ENCODE results near the gene ZBTB20.

The ZBTB20 gene

DNA sequence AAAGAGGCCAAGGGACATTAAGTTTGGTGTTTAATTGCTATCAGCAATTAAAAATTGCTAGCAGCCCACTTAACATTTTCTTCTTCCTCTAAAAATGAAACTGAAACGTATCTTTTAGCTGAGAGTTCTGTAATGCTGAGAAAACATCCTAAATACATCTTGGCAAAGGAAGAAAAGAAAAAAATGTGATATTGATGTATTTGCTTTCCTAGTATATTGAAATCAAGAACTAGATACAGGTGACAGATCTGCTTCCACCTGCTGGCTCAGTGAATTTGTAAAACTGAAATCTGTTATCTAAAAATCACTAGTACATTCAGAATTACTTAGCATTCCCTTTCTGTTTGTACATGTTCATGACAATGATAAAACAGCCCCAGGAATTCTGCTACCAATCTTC lies 283.2 kb downstream of the ZBTB20 start:
- TF ChIP-seq, protein P1, sequence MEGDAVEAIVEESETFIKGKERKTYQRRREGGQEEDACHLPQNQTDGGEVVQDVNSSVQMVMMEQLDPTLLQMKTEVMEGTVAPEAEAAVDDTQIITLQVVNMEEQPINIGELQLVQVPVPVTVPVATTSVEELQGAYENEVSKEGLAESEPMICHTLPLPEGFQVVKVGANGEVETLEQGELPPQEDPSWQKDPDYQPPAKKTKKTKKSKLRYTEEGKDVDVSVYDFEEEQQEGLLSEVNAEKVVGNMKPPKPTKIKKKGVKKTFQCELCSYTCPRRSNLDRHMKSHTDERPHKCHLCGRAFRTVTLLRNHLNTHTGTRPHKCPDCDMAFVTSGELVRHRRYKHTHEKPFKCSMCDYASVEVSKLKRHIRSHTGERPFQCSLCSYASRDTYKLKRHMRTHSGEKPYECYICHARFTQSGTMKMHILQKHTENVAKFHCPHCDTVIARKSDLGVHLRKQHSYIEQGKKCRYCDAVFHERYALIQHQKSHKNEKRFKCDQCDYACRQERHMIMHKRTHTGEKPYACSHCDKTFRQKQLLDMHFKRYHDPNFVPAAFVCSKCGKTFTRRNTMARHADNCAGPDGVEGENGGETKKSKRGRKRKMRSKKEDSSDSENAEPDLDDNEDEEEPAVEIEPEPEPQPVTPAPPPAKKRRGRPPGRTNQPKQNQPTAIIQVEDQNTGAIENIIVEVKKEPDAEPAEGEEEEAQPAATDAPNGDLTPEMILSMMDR (IDR thresholded peaks at IDR 0.05; ENCODE audit: insufficient read depth, missing control alignments) = no peak
- FAIRE-seq (no peak), DNase-seq (ENCODE audit: insufficient read length, low spot score) (no peak)

DNA sequence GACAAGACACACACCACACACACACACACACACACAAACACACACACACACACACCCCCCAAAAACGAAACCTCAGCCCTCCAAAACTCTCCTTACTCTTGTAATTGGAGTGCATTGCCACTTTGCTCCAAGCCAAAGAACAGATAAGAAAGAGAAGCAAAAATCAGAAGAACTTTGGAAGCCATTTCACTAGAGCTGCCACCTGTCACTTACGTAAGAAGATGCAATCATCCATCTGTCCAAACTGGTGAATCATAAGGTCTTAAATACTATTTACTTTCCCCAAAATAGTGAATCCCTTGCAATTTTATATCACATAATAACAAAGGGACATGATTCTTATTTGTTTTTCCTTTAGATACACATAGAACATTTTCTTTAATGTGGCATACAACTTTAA lies 285.4 kb downstream of the ZBTB20 start:
- DNase-seq (ENCODE audit: insufficient read length, low spot score) (no peak), FAIRE-seq (no peak)
- TF ChIP-seq, protein P1 (IDR thresholded peaks at IDR 0.05; ENCODE audit: insufficient read depth, missing control alignments) = no peak

DNA sequence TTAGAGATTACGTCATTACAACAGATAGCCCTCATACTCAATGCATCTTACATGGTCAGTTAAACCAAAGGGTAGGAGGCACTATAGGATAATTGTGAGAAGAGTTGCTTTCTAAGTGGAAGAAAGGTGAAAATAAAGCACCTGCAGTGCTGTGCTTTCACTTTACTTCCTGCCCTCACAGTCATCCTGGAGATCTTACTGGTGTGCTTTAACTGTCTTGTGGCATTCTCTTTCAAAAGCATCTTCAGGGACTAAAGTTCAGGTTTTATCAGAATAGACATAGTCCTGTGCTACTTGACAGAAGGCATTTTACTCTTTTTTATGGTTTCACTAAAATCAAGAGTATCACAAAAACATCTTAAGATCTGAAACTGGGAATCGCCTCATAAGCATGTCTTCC lies 286.6 kb downstream of the ZBTB20 start:
- TF ChIP-seq, protein P1 (IDR thresholded peaks at IDR 0.05; ENCODE audit: insufficient read depth, missing control alignments) = no peak
- FAIRE-seq (no peak), DNase-seq (ENCODE audit: insufficient read length, low spot score) (no peak)

DNA sequence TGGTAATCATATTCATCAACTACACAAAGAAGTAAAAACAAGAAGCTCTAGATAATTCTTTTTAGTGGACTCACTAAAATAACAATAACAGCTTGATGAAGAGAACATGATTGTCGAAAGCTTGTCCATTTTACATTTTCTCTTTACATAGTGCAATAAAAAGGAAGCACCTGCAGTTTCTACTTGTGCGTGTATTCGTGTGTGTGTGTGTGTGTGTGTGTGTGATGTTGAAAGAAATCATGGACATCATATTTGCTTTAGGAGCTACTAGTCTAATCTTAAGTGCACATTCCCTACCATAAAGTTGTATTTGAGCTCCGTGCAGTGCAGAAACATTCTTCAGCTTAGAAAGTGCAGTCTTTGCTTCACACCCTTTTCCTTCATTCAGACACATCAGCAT lies 288.8 kb downstream of the ZBTB20 start:
- TF ChIP-seq, protein P1 (IDR thresholded peaks at IDR 0.05; ENCODE audit: insufficient read depth, missing control alignments) = no peak
- DNase-seq (ENCODE audit: insufficient read length, low spot score) (no peak), FAIRE-seq (no peak)

DNA sequence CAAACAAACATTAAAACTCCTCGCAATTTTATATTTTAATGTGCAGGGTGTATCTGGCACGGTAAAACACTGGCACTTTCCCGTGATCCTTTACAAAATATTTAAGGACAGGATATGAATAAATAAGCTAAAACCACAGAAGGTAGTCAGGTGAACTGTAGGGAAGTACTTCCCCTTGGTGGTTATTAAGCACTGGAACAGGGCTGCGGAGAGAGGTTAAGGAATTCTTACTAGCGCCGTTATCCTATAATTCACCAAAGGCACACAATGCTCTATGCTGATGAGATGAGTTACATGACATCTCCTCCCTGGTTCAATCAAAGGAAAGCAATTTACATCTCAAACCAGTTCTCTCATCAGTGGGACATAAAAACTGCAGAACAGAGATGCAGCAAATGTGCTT lies 289.8 kb downstream of the ZBTB20 start:
- DNase-seq (ENCODE audit: insufficient read length, low spot score) (no peak), FAIRE-seq (no peak)
- TF ChIP-seq, protein P1 (IDR thresholded peaks at IDR 0.05; ENCODE audit: insufficient read depth, missing control alignments) = no peak

DNA sequence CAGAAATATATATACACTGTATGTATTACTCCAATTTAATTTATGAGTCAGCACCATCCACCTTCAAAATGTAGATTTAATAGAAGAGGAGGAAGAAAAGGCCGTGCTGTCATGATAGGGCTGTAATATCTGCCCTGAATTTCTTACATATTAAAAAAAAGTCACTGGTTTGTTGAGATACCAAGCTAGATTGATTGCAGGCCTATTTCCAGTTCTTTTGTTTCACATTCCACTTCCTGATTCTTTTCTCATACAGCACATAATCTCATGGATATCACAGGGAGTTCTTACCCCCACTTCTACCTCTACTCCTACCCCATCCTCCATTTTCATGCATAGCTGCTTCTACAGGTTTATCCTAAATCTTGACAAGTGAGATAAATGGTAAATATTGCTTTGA lies 290.3 kb downstream of the ZBTB20 start:
- DNase-seq (ENCODE audit: insufficient read length, low spot score) (no peak), FAIRE-seq (no peak)
- TF ChIP-seq, protein P1 (IDR thresholded peaks at IDR 0.05; ENCODE audit: insufficient read depth, missing control alignments) = no peak

DNA sequence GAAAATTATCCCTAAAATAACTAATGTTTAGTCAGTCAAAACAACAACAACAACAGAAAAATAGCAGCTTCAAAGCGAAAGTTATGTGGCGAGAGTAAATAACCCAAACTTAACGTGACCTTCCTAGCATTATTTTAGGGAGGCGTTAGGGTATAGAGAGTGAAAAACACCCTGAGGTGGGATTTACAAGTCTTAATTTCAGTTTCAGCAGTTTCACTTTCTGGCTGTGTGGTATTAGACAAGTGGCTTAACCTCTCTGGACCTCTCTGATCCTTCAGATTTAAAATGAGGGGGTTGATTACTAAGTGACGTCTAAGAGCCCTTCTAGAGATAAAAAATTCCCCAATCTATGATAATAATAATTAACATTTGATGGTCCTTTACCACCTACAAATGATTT lies 291.2 kb downstream of the ZBTB20 start:
- FAIRE-seq = no peak
- TF ChIP-seq, protein P1 (IDR thresholded peaks at IDR 0.05; ENCODE audit: insufficient read depth, missing control alignments) = no peak
- DNase-seq (ENCODE audit: insufficient read length, low spot score) = no peak
